HCT116 (cell line): ENCODE data around the gene ANKRD18B. TPM values are rescaled to one million over a fixed set of nuclear protein-coding genes. Genes with fewer than 3 reads are reported as not detected.
"Not testable (repeated sequence)": the region's sequence is repeated elsewhere in the genome, so short reads cannot be mapped to it uniquely, and the experiment has no call there.

Experiments
- ATAC-seq: fragments of 200-7000 bp; cut with Tn5 transposase; 2 replicates; pipeline ENCODE4 v1.9.1; 2020; ENCODE audit warnings: mild to moderate bottlenecking, moderate library complexity
- BruUV-seq: library from RNA; stranded (reverse); fragments of 400-500 nt; replicated peaks from 2 replicates; lab custom pipeline; 2021; lab: Mats Ljungman, UMichigan
- CTCF ChIA-PET: fragments of 300-600 bp; sonication (Branson Sonifier 250); formaldehyde crosslinking; loops from one replicate; lab custom pipeline; 2021; ENCODE audit warnings: antibody characterized with exemption; lab: Charles Lee
- POLR2A ChIA-PET: fragments of 300-600, 350-600 bp; sonication (Branson Sonifier 250); formaldehyde crosslinking; loops from one replicate; lab custom pipeline; 2021; ENCODE audit warnings: antibody characterized with exemption; lab: Charles Lee
- RAD21 ChIA-PET, 2 experiments: fragments of 300-600 bp; sonication (Branson Sonifier 250); formaldehyde crosslinking; loops; one replicate each; lab custom pipeline; 2023; ENCODE audit warnings: low total read pairs in 2 of 2; ENCODE audit not compliant: uncharacterized antibody in 2 of 2, unreplicated experiment in 2 of 2, low non-redundant PET in 1 of 2; lab: Charles Lee
- DNase-seq: peaks from one replicate; pipeline ENCODE4 v3.0.0-alpha.2; 2010; ENCODE audit warnings: low read depth, low spot score
- H2AFZ ChIP-seq: fragments of 200-600 bp; shearing (Covaris generic), sonication (generic); 2 replicates; pipeline ENCODE4 v1.6.1; 2017; ENCODE audit warnings: low read depth, mixed run types, mixed read lengths, antibody characterized with exemption, low read length; ENCODE audit not compliant: poor library complexity, severe bottlenecking
- H3K27ac ChIP-seq: 2 replicates; pipeline ENCODE4 v1.5.1; 2012; ENCODE audit warnings: low read depth, low read length
- H3K27me3 ChIP-seq: fragments of 200-600 bp; sonication (generic); 2 replicates; pipeline ENCODE4 v1.6.1; 2016; ENCODE audit warnings: mixed run types, low read length, mixed read lengths; ENCODE audit not compliant: insufficient read depth
- H3K36me3 ChIP-seq, 2 experiments: fragments of 200-500 bp in 1 of 2; fragments of 200-600 bp in 1 of 2; sonication (Bioruptor generic) in 1 of 2; sonication (generic) in 1 of 2; 2 replicates each; pipeline versions ENCODE4 v1.5.1 to v1.6.1; 2014 to 2016; ENCODE audit warnings: low read length in 2 of 2, inconsistent platforms in 1 of 2, mixed read lengths in 1 of 2, mixed run types in 1 of 2; ENCODE audit not compliant: insufficient read depth in 2 of 2, control insufficient read depth in 1 of 2
- H3K4me1 ChIP-seq, 2 experiments: fragments of 200-600 bp in 1 of 2; sonication (generic) in 1 of 2; 2 replicates each; pipeline versions ENCODE4 v1.5.1 to v1.6.1; 2012 to 2017; ENCODE audit warnings: low read length in 2 of 2, inconsistent platforms in 1 of 2, mild to moderate bottlenecking in 1 of 2, mixed read lengths in 1 of 2, mixed run types in 1 of 2, moderate library complexity in 1 of 2; ENCODE audit not compliant: insufficient read depth in 2 of 2, control insufficient read depth in 1 of 2
- H3K4me2 ChIP-seq: fragments of 200-600 bp; sonication (generic); 2 replicates; pipeline ENCODE4 v1.6.1; 2017; ENCODE audit warnings: mixed run types, low read length, mixed read lengths
- H3K4me3 ChIP-seq, 2 experiments: fragments of 200-600 bp in 1 of 2; sonication (generic) in 1 of 2; replicated peaks in 1 of 2; 2 replicates each; pipeline ENCODE4 v1.5.1; 2011 to 2016; ENCODE audit warnings: low read length in 2 of 2, control low read depth in 1 of 2, low read depth in 1 of 2, mild to moderate bottlenecking in 1 of 2, mixed read lengths in 1 of 2, mixed run types in 1 of 2
- H3K79me2 ChIP-seq: fragments of 200-600 bp; sonication (generic); 2 replicates; pipeline ENCODE4 v1.6.1; 2017; ENCODE audit warnings: mild to moderate bottlenecking, mixed run types, low read length, moderate library complexity, mixed read lengths; ENCODE audit not compliant: insufficient read depth
- H3K9ac ChIP-seq: fragments of 200-600 bp; sonication (generic); 2 replicates; pipeline ENCODE4 v1.6.1; 2016; ENCODE audit warnings: low read length, mixed read lengths
- H3K9me2 ChIP-seq: fragments of 200-600 bp; sonication (generic), shearing (Covaris generic); 2 replicates; pipeline ENCODE4 v1.6.1; 2017; ENCODE audit warnings: mixed run types, mild to moderate bottlenecking, moderate library complexity; ENCODE audit not compliant: insufficient read depth
- H3K9me3 ChIP-seq, 2 experiments: fragments of 200-500 bp in 1 of 2; fragments of 200-600 bp in 1 of 2; sonication (Bioruptor generic) in 1 of 2; sonication (generic) in 1 of 2; 2 replicates each; pipeline ENCODE4 v1.6.1; 2014 to 2017; ENCODE audit warnings: low read length in 2 of 2, mixed read lengths in 2 of 2, inconsistent platforms in 1 of 2, low read depth in 1 of 2, mild to moderate bottlenecking in 1 of 2, mixed run types in 1 of 2, moderate library complexity in 1 of 2; ENCODE audit not compliant: control insufficient read depth in 1 of 2, insufficient read depth in 1 of 2
- H4K20me1 ChIP-seq: fragments of 200-600 bp; sonication (generic), shearing (Covaris generic); 2 replicates; pipeline ENCODE4 v1.6.1; 2017; ENCODE audit warnings: mixed run types, mild to moderate bottlenecking, moderate library complexity; ENCODE audit not compliant: insufficient read depth
- ATF3 ChIP-seq: IDR thresholded peaks from 2 replicates; pipeline ENCODE4 v1.6.1; 2012
- POLR2A ChIP-seq: IDR thresholded peaks from 2 replicates; pipeline ENCODE4 v1.7.0; 2011; ENCODE audit warnings: borderline replicate concordance; ENCODE audit not compliant: insufficient read depth, insufficient read length; ENCODE audit errors: extremely low read depth
- POLR2AphosphoS5 ChIP-seq: IDR thresholded peaks from 2 replicates; pipeline ENCODE4 v1.6.1; 2011; ENCODE audit warnings: mild to moderate bottlenecking, low read depth, low read length, moderate library complexity
- SRF ChIP-seq: IDR thresholded peaks from 2 replicates; pipeline ENCODE4 v1.6.1; 2012; ENCODE audit warnings: low read depth
- TCF7L2 ChIP-seq: IDR thresholded peaks from 2 replicates; pipeline ENCODE4 v1.7.0; 2011; ENCODE audit warnings: borderline replicate concordance, inconsistent platforms; ENCODE audit not compliant: insufficient read depth, insufficient read length; ENCODE audit errors: extremely low read depth
- YY1 ChIP-seq: IDR thresholded peaks from 2 replicates; pipeline ENCODE4 v1.6.1; 2011; ENCODE audit warnings: low read length, low read depth, moderate library complexity, mild to moderate bottlenecking; ENCODE audit not compliant: insufficient replicate concordance; ENCODE audit errors: extremely low read depth
- intact Hi-C: fragments of 100-400 bp; cut with micrococcal nuclease; formaldehyde crosslinking; loops from 2 replicates; pipeline ENCODE4 v1.10.0; 2022
- total RNA-seq: library from RNA; stranded (reverse); gene quantifications from one replicate; pipeline ENCODE4 v1.2.1, GENCODE V29; 2021; ENCODE audit not compliant: unreplicated experiment
- TF ChIP-seq, protein P1 (sequence below): IDR thresholded peaks from 2 replicates; pipeline ENCODE4 v1.6.1; 2011; ENCODE audit warnings: mild to moderate bottlenecking, low read length, moderate library complexity; ENCODE audit not compliant: insufficient replicate concordance; ENCODE audit errors: extremely low read depth
- TF ChIP-seq, protein P2 (sequence below): IDR thresholded peaks from 2 replicates; pipeline ENCODE4 v1.6.1; 2012

ANKRD18B gene
- total RNA-seq, 1 experiment from 2014 or later, result 3.9 TPM

- no peaks in the 10 kb centered on the region for H3K79me2 ChIP-seq
- ATAC-seq, result peak; percentile 60
- CTCF ChIA-PET, result no interaction called here
- H3K4me3 ChIP-seq, result peak overlapping the region; percentile 48 to 60
- H2AFZ ChIP-seq, result peak overlapping the region; percentile 82
- no peaks in the 10 kb centered on the region for H3K27me3 ChIP-seq
- peak overlapping the region; percentile 61 for H3K9ac ChIP-seq
- TSS peak; percentile 77 for BruUV-seq
- TF ChIP-seq YY1 (peak; percentile 66), POLR2A (peak; percentile 51), SRF (no peak), ATF3 (no peak), TCF7L2 (no peak), POLR2AphosphoS5 (peak; percentile 48; the same call in 1 of the 2 replicates)
- TF ChIP-seq, protein P1, sequence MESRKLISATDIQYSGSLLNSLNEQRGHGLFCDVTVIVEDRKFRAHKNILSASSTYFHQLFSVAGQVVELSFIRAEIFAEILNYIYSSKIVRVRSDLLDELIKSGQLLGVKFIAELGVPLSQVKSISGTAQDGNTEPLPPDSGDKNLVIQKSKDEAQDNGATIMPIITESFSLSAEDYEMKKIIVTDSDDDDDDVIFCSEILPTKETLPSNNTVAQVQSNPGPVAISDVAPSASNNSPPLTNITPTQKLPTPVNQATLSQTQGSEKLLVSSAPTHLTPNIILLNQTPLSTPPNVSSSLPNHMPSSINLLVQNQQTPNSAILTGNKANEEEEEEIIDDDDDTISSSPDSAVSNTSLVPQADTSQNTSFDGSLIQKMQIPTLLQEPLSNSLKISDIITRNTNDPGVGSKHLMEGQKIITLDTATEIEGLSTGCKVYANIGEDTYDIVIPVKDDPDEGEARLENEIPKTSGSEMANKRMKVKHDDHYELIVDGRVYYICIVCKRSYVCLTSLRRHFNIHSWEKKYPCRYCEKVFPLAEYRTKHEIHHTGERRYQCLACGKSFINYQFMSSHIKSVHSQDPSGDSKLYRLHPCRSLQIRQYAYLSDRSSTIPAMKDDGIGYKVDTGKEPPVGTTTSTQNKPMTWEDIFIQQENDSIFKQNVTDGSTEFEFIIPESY, result no peak
- TF ChIP-seq, protein P2, sequence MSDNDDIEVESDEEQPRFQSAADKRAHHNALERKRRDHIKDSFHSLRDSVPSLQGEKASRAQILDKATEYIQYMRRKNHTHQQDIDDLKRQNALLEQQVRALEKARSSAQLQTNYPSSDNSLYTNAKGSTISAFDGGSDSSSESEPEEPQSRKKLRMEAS, result no peak
- TF ChIP-seq, all 23 proteins: peak for 3
- no peaks in the 10 kb centered on the region for H3K9me2 ChIP-seq
- RAD21 ChIA-PET, result interaction anchor here in 1 of 2 experiments (1.2 kb wide), 1 partner anchor 107 kb away, joined by 3 read pairs; no protein-coding TSS in a partner anchor
- no peaks in the 10 kb centered on the region for H3K36me3 ChIP-seq
- H3K9me3 ChIP-seq, result no peaks in the 10 kb centered on the region
- H4K20me1 ChIP-seq, result no peaks in the 10 kb centered on the region
- intact Hi-C loops, result no loop called here
- POLR2A ChIA-PET, result interaction anchor here (0.6 to 1.0 kb wide), 3 partner anchors 9 to 37 kb away, joined by 3 read pairs; partner anchors contain the start of gene NOL6
- H3K27ac ChIP-seq, result no peak overlapping the region
- H3K4me1 ChIP-seq, result peaks cover 4 to 12% of the 10 kb centered on the region in 2 experiments; a peak in 3 of 4 replicates
- peak overlapping the region; percentile 70 for H3K4me2 ChIP-seq
- no peak for DNase-seq
Observed at GRCh38 chr9:33510262-33511183, 13.5 kb upstream of the ANKRD18B start.

DNA sequence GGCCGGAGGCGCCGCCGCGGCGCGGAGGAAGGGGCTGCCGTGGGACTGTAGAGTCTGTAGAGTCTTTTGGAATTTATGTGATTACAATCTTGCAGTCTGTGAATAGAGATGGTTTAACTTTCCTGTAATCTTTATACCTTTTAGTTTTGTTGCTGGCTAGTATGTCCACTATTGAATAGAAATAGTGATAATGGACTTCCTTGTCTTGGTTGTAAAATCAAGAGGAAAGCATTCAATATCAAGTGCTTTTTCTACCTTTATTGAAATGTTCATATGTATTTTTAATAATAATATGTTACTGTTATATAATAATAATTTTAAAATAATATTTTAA lies 12.9 kb upstream of the ANKRD18B start:
- H4K20me1 ChIP-seq, H3K27me3 ChIP-seq, H3K27ac ChIP-seq, BruUV-seq, CTCF ChIA-PET, ATAC-seq, H3K36me3 ChIP-seq, intact Hi-C loops, DNase-seq, H3K9me2 ChIP-seq, H3K79me2 ChIP-seq, H3K9me3 ChIP-seq: not testable (repeated sequence)
- RAD21 ChIA-PET, result interaction anchor here in 1 of 2 experiments (1.2 kb wide), 1 partner anchor 108 kb away, joined by 3 read pairs; no protein-coding TSS in a partner anchor
- Histone ChIP-seq H3K9ac (peak overlapping the region; percentile 61), H3K4me3 (peak overlapping the region; percentile 48 to 60), H3K4me1 (peaks cover 4 to 10% of the 10 kb centered on the region in 2 experiments; a peak in 3 of 4 replicates), H3K4me2 (peak overlapping the region; percentile 70), H2AFZ (peak overlapping the region; percentile 82)
- POLR2A ChIA-PET, result interaction anchor here (0.8 to 1.0 kb wide), 2 partner anchors 12 to 38 kb away, joined by 3 read pairs; partner anchors contain the start of gene NOL6

DNA sequence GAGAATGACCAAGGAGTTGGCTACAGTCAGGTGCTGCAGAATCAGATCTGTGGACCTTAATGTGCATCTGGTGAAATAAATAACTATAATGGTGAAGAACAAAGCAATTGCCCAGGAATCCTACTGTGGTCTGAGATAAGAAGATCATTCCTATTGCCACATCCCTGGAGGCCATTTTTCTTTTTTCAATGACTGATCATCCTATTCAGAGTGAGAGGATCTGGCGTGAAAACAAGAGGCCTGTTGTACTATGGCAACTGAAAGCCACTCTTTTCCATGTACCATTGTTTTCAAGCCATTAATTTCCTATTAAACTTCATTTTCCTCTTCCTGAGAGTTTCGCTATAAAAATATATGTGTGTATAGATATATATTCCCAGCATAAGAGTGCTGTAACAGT lies 11.5 kb upstream of the ANKRD18B start:
- POLR2A ChIA-PET, H2AFZ ChIP-seq, H3K4me3 ChIP-seq, BruUV-seq, H3K9me3 ChIP-seq, H3K4me1 ChIP-seq, H4K20me1 ChIP-seq, H3K36me3 ChIP-seq, intact Hi-C loops, ATAC-seq, H3K9ac ChIP-seq, RAD21 ChIA-PET, H3K4me2 ChIP-seq, H3K27me3 ChIP-seq, H3K79me2 ChIP-seq, H3K9me2 ChIP-seq, DNase-seq, H3K27ac ChIP-seq, CTCF ChIA-PET: not testable (repeated sequence)
